Astrocyte (in vitro differentiated cells and primary cell): ENCODE measurements around the gene ZNF273. TPM values are rescaled to one million over a fixed set of nuclear protein-coding genes. Genes with fewer than 3 reads are reported as not detected.

Experiments used
- DNase-seq: peaks from one replicate; pipeline ENCODE4 v3.0.0-alpha.2; 2010; ENCODE audit warnings: low read depth
- FAIRE-seq: peaks from 2 replicates; lab custom pipeline; 2011; peaks lifted over from hg19 to GRCh38; lab: Jason Lieb, UNC
- H2AFZ ChIP-seq: 2 replicates; pipeline ENCODE4 v1.6.0; 2012; ENCODE audit warnings: low read depth, low read length, inconsistent platforms
- H3K27ac ChIP-seq: 2 replicates; pipeline ENCODE4 v1.5.1; 2011; ENCODE audit warnings: low read depth, low read length, inconsistent platforms
- H3K27me3 ChIP-seq: 2 replicates; pipeline ENCODE4 v1.6.0; 2011; ENCODE audit warnings: low read length, inconsistent platforms; ENCODE audit not compliant: insufficient read depth
- H3K36me3 ChIP-seq: 2 replicates; pipeline ENCODE4 v1.5.1; 2011; ENCODE audit warnings: low read length, inconsistent platforms; ENCODE audit not compliant: insufficient read depth
- H3K4me1 ChIP-seq: 2 replicates; pipeline ENCODE4 v1.5.1; 2011; ENCODE audit warnings: low read length, inconsistent platforms; ENCODE audit not compliant: insufficient read depth
- H3K4me2 ChIP-seq: 2 replicates; pipeline ENCODE4 v1.6.0; 2012; ENCODE audit warnings: low read length, inconsistent platforms
- H3K4me3 ChIP-seq: 2 replicates; pipeline ENCODE4 v1.5.1; 2011; ENCODE audit warnings: low read depth, mild to moderate bottlenecking, low read length, inconsistent platforms; ENCODE audit not compliant: insufficient read depth
- H3K79me2 ChIP-seq: 2 replicates; pipeline ENCODE4 v1.6.0; 2012; ENCODE audit warnings: mild to moderate bottlenecking, low read length, inconsistent platforms; ENCODE audit not compliant: insufficient read depth
- H3K9ac ChIP-seq: 2 replicates; pipeline ENCODE4 v1.6.0; 2012; ENCODE audit warnings: mild to moderate bottlenecking, low read length, inconsistent platforms
- H3K9me3 ChIP-seq: 2 replicates; pipeline ENCODE4 v1.5.1; 2012; ENCODE audit warnings: low read depth, mild to moderate bottlenecking, low read length, inconsistent platforms; ENCODE audit not compliant: insufficient read depth
- H4K20me1 ChIP-seq: 2 replicates; pipeline ENCODE4 v1.6.0; 2012; ENCODE audit warnings: low read length, inconsistent platforms; ENCODE audit not compliant: insufficient read depth
- H3K27ac Mint-ChIP-seq: one replicate; pipeline ENCODE4 v1.8.0; 2021; ENCODE audit warnings: mild to moderate bottlenecking, mixed read lengths; ENCODE audit not compliant: unreplicated experiment
- H3K27me3 Mint-ChIP-seq: one replicate; pipeline ENCODE4 v1.8.0; 2021; ENCODE audit warnings: low read depth, mixed read lengths; ENCODE audit not compliant: unreplicated experiment
- H3K36me3 Mint-ChIP-seq: one replicate; pipeline ENCODE4 v1.8.0; 2021; ENCODE audit warnings: low read depth, mixed read lengths; ENCODE audit not compliant: unreplicated experiment
- H3K4me1 Mint-ChIP-seq: one replicate; pipeline ENCODE4 v1.8.0; 2021; ENCODE audit warnings: low read depth, mixed read lengths; ENCODE audit not compliant: unreplicated experiment
- H3K4me3 Mint-ChIP-seq: one replicate; pipeline ENCODE4 v1.8.0; 2021; ENCODE audit warnings: mild to moderate bottlenecking, moderate library complexity, mixed read lengths; ENCODE audit not compliant: unreplicated experiment
- H3K9me3 Mint-ChIP-seq: one replicate; pipeline ENCODE4 v1.8.0; 2021; ENCODE audit warnings: mild to moderate bottlenecking, mixed read lengths; ENCODE audit not compliant: unreplicated experiment
- CTCF ChIP-seq: IDR thresholded peaks from 2 replicates; pipeline ENCODE4 v1.5.1; 2011; ENCODE audit warnings: low read depth, mild to moderate bottlenecking, inconsistent platforms, low read length, moderate library complexity; ENCODE audit not compliant: insufficient read depth
- EZH2 ChIP-seq: IDR thresholded peaks from 2 replicates; pipeline ENCODE4 v1.6.1; 2012; ENCODE audit warnings: mild to moderate bottlenecking, low read length, inconsistent platforms; ENCODE audit not compliant: insufficient read depth
- total RNA-seq: library from RNA; stranded (reverse); gene quantifications from 2 replicates; pipeline ENCODE4 v1.2.1, GENCODE V29; 2021

The ZNF273 gene
- total RNA-seq, 1 donor from 2014 or later, result 5.0 TPM

- peaks cover 49% of the 10 kb centered on the region for H3K9me3 Mint-ChIP-seq
- peaks cover 30% of the 10 kb centered on the region for H3K27me3 Mint-ChIP-seq
These were observed 24.4 kb upstream of the ZNF273 start for GRCh38 chr7:64878684-64879083.

GRCh38 chr7:64879086-64879730 is 23.9 kb upstream of the ZNF273 start:
- H3K79me2 ChIP-seq, result no peaks in the 10 kb centered on the region
- H2AFZ ChIP-seq, result no peak overlapping the region
- H3K27me3 Mint-ChIP-seq, result peaks cover 30% of the 10 kb centered on the region
- H4K20me1 ChIP-seq, result no peaks in the 10 kb centered on the region
- H3K4me3 ChIP-seq, result no peak overlapping the region
- TF ChIP-seq EZH2 (no peak), CTCF (no peak)
- H3K4me1 Mint-ChIP-seq, result peaks cover 3% of the 10 kb centered on the region
- DNase-seq (no peak), FAIRE-seq (no peak)
- peaks cover 1% of the 10 kb centered on the region for H3K36me3 Mint-ChIP-seq
- no peaks in the 10 kb centered on the region for H3K36me3 ChIP-seq
- no peak overlapping the region for H3K4me2 ChIP-seq
- H3K9ac ChIP-seq, result no peak overlapping the region
- H3K27ac ChIP-seq, result no peak overlapping the region
- H3K4me1 ChIP-seq, result peaks cover 2% of the 10 kb centered on the region
- H3K9me3 ChIP-seq, result peaks cover 19% of the 10 kb centered on the region
- no peak overlapping the region for H3K4me3 Mint-ChIP-seq
- H3K9me3 Mint-ChIP-seq, result peaks cover 48% of the 10 kb centered on the region
- H3K27ac Mint-ChIP-seq, result no peak overlapping the region
- H3K27me3 ChIP-seq, result no peaks in the 10 kb centered on the region

More at GRCh38 chr7:64878684-64879083, 24.4 kb upstream of the ZNF273 start:
- TF ChIP-seq EZH2 (no peak), CTCF (no peak)
- Mint-ChIP-seq H3K4me1 (peaks cover 3% of the 10 kb centered on the region), H3K4me3 (no peak overlapping the region), H3K36me3 (peaks cover 2% of the 10 kb centered on the region), H3K27ac (no peak overlapping the region)
- no peaks in the 10 kb centered on the region for H4K20me1 ChIP-seq
- H3K79me2 ChIP-seq, result no peaks in the 10 kb centered on the region
- H3K4me2 ChIP-seq, result no peak overlapping the region
- no peak overlapping the region for H3K9ac ChIP-seq
- H3K27me3 ChIP-seq, result no peaks in the 10 kb centered on the region
- H3K9me3 ChIP-seq, result peaks cover 19% of the 10 kb centered on the region
- DNase-seq, result no peak
- FAIRE-seq, result no peak
- no peak overlapping the region for H3K27ac ChIP-seq
- H3K4me1 ChIP-seq, result peaks cover 2% of the 10 kb centered on the region
- H3K36me3 ChIP-seq, result no peaks in the 10 kb centered on the region
- H2AFZ ChIP-seq, result no peak overlapping the region
- no peak overlapping the region for H3K4me3 ChIP-seq

- no peak overlapping the region for H2AFZ ChIP-seq
- Mint-ChIP-seq H3K4me3 (no peak overlapping the region), H3K4me1 (peaks cover 3% of the 10 kb centered on the region), H3K36me3 (peaks cover 1% of the 10 kb centered on the region), H3K9me3 (peaks cover 49% of the 10 kb centered on the region), H3K27me3 (peaks cover 35% of the 10 kb centered on the region), H3K27ac (peak overlapping the region; percentile 18)
- peaks cover 19% of the 10 kb centered on the region for H3K9me3 ChIP-seq
- DNase-seq (no peak), FAIRE-seq (no peak)
- H4K20me1 ChIP-seq, result no peaks in the 10 kb centered on the region
- H3K36me3 ChIP-seq, result no peaks in the 10 kb centered on the region
- H3K4me2 ChIP-seq, result no peak overlapping the region
- no peaks in the 10 kb centered on the region for H3K27me3 ChIP-seq
- no peak overlapping the region for H3K27ac ChIP-seq
- H3K4me3 ChIP-seq, result no peak overlapping the region
- TF ChIP-seq CTCF (no peak), EZH2 (no peak)
- peaks cover 2% of the 10 kb centered on the region for H3K4me1 ChIP-seq
- H3K9ac ChIP-seq, result no peak overlapping the region
- no peaks in the 10 kb centered on the region for H3K79me2 ChIP-seq
These were observed 23.3 kb upstream of the ZNF273 start for GRCh38 chr7:64879800-64880199.
